NCI-H2107 treated with DMSO at 0.1 percent for 48 hours (cell line): ENCODE data around the gene GAPT.
"Not testable (repeated sequence)": the region's sequence is repeated elsewhere in the genome, so short reads cannot be mapped to it uniquely, and the experiment has no call there.

Source experiments
- DNase-seq: peaks from one replicate; lab custom pipeline; 2025; ENCODE audit not compliant: unreplicated experiment; lab: John Stamatoyannopoulos, UW

Gene GAPT

DNA sequence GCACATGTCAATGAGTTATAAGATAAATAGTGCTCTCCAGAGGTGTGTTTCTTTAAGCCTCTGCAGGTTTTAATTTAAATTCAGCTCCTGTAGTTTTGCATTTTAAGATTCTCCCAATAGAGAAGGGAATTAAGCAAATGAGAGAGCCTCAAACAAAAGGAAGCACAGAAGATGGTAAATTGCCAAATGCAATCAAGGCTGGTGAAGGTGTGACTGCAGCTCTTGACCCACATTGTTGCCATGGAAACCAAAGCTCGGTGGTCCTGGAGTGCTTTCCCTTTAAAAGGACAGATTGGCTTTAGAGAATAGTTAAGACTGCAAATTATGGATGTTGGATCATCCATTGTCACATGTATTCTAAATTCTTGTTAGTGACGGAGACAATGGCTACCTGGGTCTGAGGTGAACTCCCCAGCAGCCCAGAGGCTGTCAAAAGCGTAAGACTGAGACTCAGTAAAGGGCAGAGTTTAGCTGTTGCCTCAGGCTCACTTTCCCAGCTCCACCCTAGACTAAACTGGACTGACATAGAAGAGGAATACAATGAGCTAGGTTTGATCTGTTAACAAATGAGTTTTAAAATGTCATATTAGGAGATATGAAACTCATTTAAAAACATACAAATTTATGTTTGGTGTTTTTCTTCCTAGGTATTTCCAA lies 12.3 kb downstream of the GAPT start:
- DNase-seq: no peak

GRCh38 chr5:58504766-58505165 lies 13.5 kb downstream of the GAPT start:
- DNase-seq: no peak

DNA sequence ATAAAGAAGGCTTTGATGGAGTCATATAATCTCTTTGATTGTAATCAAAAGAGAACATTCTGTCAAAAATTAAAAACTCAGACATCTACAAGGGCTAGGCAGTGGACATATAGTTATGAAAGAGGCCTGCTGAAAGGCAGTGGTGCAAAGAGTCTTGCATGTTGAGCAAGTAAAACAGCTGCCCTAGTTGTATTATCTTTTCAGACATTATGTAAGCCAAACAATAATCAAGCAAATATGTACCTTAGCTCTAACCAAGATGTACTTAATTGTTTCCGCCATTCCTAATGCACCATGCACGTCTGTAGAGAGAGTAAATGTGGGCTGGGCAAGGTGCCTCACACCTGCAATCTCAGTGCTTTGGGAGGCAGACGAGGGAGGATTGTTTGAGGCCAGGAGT lies 14.3 kb downstream of the GAPT start:
- no peak for DNase-seq

DNA sequence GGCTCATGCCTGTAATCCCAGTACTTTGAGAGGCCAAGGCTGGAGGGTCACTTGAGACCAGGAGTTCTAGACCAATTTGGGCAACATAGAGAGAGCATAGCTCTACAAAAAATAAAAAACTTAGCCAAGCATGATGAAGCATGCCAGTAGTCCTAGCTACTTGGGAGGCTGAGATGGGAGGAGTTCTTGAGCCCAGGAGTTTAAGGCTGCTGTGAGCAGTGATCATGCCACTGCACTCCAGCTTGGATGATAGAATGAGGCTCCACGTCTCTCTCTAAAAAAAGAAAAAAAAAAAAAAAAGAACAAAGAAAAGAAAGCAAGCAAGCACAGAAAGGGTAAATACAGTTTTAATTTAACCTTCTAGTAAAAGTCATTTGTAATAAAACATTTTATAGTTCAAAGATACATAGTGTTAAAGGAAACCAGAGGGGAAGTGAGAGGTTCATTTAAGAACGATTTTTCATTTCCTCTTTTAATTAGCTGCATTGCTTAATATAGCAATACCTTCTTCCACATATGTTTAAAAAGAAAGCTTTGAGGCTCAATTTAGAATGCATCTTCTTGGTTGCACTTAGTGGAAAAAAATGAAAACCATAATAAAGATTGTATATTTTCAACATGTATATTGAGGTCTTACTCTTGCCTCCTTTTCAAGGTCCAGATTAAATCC lies 14.9 kb downstream of the GAPT start:
- no peak for DNase-seq

DNA sequence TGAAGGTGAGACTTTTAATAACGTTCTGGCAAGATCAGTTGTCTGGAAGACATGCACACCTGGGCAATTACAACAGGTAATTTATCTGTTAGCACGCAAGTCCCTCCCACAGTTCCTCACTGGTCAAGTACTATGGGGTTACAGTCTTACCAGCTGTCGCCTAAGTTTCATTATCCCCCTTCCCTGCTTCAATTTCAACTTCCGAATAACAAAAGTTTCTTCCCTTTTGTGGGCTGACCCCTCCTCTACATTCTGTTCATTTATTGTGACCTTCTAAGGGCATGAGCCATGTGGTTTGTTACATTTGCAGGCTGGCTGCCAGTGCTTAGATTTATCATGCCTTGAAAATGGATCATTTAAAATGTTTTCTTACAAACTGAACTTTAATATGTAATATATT lies 16.5 kb downstream of the GAPT start:
- no peak for DNase-seq

DNA sequence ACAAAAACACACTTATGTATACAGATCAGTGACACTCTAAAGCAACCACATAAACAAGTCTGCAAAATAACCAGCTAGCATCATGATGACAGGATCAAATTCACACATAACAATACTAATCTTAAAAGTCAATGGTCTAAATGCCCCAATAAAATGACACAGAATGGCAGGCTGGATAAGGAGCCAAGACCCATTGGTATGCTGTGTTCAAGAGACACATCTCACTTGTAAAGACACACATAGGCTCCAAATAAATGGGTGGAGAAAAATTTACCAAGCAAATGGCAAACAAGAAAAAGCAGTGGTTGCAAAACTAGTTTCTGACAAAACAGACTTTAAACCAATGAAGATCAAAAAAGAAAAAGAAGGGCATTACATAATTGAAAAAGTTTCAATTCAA lies 26.0 kb downstream of the GAPT start:
- no peak for DNase-seq

- no peak for DNase-seq
Measured at GRCh38 chr5:58523956-58524355, 32.7 kb downstream of the GAPT start.

- no peak for DNase-seq
Measured at GRCh38 chr5:58524571-58524970, 33.3 kb downstream of the GAPT start.

DNA sequence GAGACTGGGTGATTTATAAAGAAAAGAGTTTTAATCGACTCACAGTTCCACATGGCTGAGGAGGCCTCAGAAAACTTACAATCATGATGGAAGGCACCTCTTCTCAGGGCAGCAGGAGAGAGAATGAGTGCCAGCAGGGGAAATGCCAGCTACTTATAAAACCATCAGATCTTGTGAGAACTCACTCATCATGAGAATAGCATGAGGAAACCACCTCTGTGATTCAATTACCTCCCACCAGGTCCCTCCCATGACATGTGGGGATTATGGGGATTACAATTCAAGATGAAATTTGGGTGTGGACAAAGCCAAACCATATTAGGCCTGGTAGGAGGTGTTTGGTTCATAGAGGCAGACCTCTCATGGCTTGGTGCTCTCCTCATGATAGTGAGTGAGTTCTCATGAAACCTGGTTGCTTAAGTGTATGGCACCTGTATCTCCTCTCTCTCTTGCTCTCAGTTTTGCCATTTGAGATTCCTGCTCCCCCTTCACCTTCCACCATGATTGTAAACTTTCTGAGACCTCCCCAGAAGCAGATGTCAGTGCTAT lies 39.8 kb downstream of the GAPT start:
- no peak for DNase-seq

GRCh38 chr5:58541935-58542334 lies 50.7 kb downstream of the GAPT start:
- not testable (repeated sequence) for DNase-seq

DNA sequence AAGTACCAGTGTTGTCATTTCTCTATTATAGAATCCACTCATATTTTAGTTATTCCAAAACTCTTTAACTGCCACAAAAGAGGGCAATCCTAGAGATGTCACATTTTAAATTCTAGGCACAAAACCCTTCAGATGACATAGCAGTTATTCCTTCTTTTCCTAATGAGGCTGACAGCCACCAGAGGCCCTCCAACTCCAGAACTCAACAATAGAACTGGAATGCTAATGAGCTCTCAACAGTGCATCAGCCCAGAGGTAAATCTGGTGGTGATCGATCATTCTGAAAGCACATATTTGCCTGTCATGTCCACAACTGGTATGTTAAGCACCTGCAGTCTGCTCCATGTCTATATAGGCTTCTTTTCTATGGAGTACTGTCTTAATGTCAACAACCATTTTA lies 51.5 kb downstream of the GAPT start:
- DNase-seq: no peak

DNA sequence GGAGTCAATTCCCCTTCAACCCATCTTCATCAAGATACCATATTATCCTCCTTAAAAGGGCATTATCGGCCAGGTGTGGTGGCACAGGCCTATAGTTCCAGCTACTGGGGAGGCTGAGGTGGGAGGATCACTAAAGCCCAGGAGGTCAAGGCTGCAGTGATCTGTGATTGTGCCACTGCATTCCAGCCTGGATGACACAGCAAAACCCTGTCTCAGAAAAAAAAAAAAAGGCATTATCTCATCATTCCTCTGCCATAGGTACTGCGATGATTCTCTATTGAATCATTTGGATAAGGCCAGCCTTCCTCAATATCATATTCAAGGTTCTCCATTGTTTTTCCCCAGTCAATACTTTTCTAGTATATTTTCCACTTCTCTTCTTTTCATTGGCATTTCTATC lies 52.5 kb downstream of the GAPT start:
- no peak for DNase-seq

GRCh38 chr5:58544195-58544594 lies 53.0 kb downstream of the GAPT start:
- DNase-seq: no peak

DNA sequence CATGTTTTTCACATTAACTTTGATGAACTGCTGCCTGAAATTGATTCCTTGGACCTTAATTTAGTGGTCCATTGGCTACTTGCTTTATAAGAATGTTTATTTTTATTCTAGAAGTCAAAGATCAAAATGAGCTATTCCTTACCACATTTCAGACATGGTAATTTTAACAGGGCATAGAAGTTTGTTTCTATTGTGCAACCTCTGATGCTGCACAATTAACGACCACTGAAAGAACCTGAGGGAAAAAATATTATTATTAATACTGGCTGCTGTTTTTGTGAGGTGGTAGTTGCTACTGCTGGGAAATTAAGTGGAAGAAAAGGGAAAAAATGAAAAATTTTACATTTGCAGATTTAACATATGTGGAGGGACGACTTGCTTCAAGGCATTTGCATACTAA lies 53.7 kb downstream of the GAPT start:
- DNase-seq: no peak

DNA sequence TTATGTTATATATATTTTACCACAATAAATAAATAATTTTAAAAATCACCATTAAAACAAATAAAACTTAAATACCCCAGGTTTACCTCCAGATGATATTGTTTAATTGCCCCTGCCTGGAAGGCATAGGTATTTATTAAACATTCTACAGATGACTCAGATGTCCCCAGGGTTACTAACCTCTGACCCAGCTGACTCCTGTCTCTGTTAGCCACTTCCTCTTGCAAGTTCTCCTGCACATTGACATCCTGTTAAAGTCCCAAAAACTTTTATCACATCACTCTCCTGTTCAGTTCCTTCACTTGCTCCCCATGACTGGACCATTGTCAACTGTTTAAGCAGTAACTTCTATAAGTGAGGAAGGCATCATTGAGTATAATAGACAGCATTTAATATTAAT lies 54.7 kb downstream of the GAPT start:
- no peak for DNase-seq
